ENCODE measurements around the gene L3MBTL3. TPM values are rescaled to one million over a fixed set of nuclear protein-coding genes. Genes with fewer than 3 reads are reported as not detected.
A peak's percentile ranks its signal among the peaks of the same experiment; 100 is the strongest.

Gene L3MBTL3
- 14.8 and 21.1 TPM in 2 replicates for total RNA-seq

DNA sequence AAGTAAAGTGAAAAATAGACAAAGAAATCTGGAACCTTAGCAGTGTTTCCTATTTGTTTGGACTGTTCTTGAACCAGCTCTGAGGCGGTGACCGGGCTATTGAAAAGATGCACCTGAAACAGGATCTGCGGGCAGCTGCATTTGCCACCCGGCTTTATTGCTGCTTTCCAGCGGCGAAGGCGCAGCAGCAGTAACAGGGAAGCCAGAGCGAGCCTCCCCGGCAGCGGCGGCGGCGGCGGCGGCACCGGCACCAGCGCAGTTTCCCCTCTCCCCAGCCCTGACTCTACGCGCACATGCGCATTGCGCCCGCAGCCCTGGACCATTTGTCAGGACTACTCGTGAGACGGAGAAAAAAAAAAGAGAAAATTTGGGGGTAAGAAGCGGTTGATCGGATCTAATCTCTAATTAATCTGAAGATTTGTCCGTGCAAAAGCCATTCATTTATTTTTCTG is at the start of gene L3MBTL3:
Gene L3MBTL3, plus strand, starts transcription at position 290 of the 452 bp plus-strand sequence. CDS start 24,119 bp downstream, outside the sequence.
- peak; percentile 54 for DNase-seq (ENCODE audit: extremely low read depth, low read depth, low spot score)

DNA sequence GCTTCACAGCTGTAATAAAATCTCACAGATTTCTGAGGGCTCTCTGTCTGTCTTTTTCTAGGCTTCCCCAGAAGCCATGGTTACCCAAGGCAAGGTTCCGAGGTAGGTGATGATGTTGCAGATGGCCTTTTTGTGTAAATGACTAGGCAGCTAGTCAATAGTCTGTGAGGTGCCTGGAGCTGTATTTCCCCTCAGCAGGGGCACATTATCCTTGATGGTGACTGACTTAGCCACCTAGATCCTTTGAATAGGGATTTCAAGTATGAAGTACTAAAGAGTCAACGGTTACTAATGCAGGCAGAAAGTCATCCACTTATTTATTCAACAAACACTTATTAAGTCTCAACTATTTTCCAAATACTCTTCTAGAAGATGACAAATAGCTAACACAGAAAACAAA is 49.3 kb upstream of the L3MBTL3 start:
- no peak for DNase-seq (ENCODE audit: extremely low read depth, low read depth, low spot score)

DNA sequence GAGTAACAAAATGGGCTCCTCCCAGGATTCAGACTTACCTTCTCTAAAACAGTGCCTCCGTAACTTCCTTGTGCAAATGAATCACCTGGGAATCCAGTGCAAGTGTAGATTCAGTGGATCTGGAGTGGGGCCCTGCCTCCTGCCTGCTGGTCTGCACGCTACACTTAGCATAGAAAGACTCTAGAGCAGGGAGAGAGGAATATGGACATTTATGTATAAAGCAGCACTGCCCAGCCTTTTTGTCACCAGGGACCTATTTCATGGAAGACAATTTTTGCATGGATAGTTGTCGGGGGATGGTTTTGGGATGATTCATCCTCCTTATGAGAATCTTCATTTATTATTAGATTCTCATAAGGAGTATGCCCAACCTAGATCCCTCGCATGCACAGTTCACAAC is 42.3 kb upstream of the L3MBTL3 start:
- DNase-seq (ENCODE audit: extremely low read depth, low read depth, low spot score), result no peak

DNA sequence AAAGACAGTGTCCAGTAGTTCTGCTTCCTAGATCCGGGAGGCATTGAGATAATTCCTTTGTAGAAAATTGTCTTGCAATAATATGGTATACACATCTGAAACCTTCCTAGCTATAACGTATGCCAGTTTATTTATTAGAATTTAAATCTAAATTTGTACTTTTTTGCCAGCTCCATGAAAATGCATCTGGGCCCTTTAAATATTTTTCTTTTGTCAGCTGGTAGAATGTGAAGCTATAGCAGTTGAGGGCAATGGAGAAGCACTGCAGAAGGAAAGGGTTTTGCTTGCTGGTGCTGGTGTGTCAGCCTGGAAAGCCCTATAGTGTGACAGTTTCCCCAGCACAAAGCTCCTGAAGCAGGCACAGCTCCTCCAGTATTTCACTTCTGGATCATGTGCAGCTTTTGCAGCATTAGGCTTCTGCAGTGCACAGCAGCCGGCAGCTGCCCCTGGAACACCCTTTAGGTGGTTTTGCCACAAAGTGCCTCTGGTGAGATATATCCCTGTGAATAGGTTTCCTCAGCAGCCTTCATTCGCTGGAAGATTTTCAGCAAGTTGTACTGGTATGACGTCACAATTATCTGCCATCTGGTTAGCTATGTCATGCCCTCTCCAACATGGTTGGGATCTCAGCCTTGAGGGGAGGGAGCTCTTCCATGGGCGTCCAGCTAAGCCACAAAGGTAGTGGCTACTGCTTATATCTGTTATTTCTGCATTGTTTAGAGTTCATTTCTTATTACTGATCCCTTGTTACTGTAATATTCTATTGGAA is 40.0 kb upstream of the L3MBTL3 start:
- no peak for DNase-seq (ENCODE audit: extremely low read depth, low read depth, low spot score)

- DNase-seq (ENCODE audit: extremely low read depth, low read depth, low spot score), result no peak
These were observed 37.6 kb upstream of the L3MBTL3 start for GRCh38 chr6:129980821-129981220.

DNA sequence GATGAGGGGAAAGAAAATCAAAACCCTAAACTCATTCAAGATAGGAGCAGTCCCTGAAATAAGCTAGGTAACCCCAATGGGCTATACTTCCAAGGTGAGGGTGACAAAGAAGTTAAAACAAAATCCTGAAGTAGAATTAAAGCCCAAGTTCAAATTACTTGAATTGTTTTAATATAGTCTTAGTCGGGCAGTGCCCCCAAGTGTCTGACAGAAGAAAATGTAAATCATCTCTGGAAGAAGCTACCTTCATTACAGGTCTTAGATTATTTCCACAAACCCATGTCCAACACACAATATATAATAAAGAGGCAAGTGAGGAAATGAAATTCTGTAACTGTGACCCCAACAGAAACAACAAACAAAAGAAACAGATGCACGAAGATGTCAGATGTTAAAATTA is 36.8 kb upstream of the L3MBTL3 start:
- no peak for DNase-seq (ENCODE audit: extremely low read depth, low read depth, low spot score)

- DNase-seq (ENCODE audit: extremely low read depth, low read depth, low spot score), result no peak
These were observed 29.0 kb upstream of the L3MBTL3 start for GRCh38 chr6:129989396-129989795.

DNA sequence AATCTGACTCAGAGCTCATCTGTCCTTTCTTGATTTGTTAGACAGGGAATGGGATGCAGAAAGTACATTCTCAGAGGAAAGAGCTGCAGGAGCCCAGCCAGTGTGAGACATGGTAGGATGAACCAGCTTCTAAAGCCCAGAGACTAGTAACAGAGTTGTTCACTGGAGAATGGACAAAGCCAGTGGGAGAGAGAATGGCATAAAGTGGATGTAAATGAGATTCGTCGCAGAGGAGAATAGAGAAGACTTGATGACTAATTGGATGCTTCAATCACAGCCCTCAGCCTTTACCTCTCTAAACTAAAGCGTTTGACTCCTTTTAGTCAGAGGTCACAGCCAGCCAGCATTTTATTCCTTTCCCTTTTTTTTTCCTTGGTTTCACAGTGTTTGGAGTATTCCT is 25.5 kb upstream of the L3MBTL3 start:
- DNase-seq (ENCODE audit: extremely low read depth, low read depth, low spot score), result no peak

DNA sequence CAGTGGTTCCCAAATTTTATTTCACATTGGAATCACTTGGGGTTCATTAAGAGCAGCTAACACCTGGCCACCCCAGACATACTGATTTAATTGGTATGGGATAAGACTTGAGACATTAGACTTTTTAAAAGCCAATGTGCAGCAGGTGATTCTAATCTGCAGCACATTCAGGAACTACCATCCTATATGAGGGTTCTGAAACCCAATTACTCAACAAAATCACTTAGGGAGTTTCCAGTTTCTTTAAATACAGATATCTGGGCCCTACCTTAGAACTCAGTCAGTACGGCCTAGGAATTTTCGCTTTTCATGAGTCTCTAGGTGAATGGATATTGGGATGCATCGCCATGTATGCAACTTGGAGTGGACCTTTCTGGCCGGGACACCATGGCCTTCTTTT is 24.0 kb upstream of the L3MBTL3 start:
- no peak for DNase-seq (ENCODE audit: extremely low read depth, low read depth, low spot score)

DNA sequence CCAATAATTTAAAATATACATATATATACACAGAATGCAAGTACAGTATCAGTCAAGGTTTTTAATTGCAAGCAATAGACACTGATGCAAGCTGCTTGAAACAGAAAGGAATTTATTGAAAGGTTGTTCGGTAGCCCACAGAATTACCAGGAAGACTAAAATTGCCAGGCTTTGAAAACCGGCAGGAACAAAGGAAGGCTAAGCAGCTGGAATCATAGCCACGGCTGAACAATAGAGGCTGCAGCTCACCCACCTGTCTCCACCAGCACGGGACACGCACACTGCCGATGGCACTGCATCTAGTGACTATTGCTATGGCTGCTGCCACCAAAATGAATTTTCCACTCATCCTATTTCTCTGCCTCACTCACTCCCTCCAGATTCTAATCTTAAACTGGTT is 22.0 kb upstream of the L3MBTL3 start:
- no peak for DNase-seq (ENCODE audit: extremely low read depth, low read depth, low spot score)

DNA sequence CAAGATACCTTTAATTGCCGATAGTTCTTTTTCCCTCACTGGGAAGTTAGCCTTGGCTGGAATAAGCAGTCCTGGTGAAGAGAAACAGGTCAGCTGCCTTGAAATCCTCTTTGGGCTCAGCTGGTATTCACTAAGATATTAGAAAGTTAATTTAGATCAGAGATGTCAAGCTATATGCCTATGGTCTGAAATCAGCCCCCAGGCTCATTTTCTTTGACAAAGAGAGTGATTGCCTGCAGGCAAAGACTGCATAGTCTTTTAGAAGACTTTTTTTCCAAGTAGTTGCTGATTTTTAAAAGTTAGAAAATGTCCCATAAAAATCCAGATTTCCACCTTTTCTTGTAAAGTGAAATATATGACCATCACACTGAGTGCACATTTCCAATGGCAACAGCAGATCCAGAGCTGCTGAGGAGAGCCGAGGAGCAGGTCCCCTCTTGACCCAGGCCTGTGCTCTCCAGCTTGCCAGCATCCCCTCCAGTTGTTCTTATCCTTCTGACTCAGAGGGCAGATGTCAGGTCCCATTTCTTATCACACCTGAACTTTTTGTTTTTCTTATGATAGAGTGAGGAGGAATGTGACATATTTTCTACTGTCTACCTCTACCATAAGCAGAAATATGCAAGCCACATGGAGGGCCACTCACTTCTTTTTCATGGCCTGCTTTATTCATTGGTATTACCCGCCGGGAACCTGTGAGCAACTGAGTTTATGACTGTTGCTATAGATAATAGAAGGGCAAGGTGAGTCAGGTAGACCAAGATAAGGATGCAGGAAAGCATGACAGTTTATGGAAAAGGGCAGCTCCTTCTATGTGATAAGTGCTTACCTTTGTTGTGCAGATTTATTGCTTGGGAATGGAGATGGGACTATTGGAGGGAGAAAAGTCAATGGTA is 17.6 kb upstream of the L3MBTL3 start:
- no peak for DNase-seq (ENCODE audit: extremely low read depth, low read depth, low spot score)

GRCh38 chr6:130008236-130008873 is 10.0 kb upstream of the L3MBTL3 start:
- peak; percentile 89 for DNase-seq (ENCODE audit: extremely low read depth, low read depth, low spot score)

GRCh38 chr6:130009146-130009545 is 9.2 kb upstream of the L3MBTL3 start:
- DNase-seq (ENCODE audit: extremely low read depth, low read depth, low spot score), result no peak

DNA sequence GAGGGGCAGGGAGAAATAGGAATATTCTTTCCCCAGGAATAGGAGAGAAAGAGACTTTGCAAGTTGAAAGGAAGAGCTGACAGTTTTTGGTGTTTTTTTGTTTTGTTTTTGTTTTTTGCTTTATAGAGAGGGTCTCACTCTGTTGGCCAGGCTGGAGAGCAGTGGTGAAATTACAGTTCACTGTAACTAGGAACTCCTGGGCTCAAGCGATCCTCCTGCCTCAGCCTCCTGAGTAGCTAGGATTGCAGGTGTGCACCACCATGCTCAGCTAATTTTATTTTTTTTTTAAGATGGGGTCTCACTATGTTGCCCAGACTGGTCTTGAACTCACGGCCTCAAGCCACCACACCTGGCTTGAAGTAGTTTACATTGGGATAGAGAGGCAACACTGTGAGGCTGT is 8.0 kb upstream of the L3MBTL3 start:
- no peak for DNase-seq (ENCODE audit: extremely low read depth, low read depth, low spot score)

DNA sequence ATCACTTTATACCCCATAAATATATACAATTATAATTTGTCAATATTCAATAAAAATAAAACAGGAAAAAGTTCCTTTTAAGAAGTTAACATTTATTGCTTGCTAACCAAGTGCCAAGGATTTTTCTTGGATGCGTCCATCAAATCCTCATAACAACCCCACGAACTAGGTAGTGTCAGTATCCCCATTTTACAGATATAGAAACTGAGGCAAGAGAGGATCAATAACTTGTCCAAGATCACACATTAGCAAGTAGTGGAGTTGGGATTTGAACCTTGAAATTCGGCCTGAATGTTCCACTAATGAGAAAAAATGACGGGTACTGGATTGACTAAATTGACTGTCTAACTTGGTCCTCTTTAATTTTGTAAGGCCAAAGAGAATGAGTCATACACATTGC is 5.7 kb upstream of the L3MBTL3 start:
- DNase-seq (ENCODE audit: extremely low read depth, low read depth, low spot score), result no peak

DNA sequence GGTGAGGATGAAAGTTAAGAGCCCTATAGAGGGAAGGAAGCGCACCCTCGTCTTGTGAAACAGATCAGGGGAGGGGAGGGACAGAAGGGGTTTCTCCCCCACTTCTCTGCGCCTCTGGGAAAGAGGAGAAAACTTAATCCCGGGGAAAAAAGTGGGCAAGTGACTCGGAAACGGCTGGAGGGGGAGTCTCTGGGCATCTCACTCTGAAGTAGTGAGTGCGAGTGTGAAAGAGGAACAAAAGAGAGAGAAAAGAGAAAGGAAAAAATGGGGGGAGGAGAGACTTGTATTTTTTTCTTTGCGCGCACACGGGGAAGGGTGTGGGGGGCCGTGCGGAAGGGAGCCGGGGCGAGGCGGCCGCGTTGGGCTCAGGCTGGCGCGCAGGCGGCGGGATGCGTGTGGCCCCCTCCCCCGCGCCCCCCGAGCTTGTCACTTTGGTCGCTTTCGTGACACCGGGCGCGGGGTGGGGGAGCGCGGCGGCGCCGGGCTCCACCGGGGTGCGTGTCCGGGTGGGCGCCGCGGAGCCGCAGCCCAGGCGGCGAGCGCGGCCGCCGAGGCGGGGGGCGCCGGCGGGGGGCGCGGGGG is 454 bp downstream of the L3MBTL3 start:
- DNase-seq (ENCODE audit: extremely low read depth, low read depth, low spot score), result no peak

DNA sequence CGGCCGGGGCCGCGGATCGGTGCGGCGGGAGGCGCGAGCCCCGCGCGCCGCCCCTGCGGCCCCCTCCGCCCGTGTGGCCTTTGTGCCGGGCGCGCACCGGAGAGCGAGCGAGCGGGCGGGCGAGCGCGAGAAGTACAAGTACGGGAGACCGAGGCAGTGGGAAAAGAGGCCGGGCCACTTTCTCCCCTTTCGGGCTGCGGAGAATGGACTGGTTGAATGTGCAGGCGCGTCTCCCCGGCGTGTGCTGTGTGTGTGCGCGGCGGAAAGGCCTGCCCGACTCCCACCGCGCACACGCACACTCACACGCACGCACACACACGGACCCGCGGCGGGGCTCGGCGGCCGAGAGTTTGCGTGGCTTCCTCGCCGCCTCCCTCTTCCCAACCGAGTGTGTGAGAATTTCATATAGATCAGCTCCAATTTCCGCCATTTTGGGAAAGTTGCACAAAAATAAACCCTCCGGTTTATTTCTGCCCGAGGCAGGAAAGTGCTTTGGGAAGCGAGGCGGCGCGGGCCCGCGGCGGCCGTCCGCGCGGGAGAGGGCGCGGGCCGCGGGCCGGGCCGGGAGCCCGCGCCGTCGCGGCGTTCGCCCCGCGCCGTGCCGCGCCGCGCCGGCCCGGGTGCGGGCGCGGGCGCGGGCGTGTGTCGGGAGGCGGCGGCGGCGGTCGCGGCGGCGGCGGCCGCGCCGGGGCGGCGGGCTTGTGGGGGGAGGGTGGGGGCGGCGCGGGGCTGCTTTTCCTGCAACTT is 1.1 kb downstream of the L3MBTL3 start:
- no peak for DNase-seq (ENCODE audit: extremely low read depth, low read depth, low spot score)

DNA sequence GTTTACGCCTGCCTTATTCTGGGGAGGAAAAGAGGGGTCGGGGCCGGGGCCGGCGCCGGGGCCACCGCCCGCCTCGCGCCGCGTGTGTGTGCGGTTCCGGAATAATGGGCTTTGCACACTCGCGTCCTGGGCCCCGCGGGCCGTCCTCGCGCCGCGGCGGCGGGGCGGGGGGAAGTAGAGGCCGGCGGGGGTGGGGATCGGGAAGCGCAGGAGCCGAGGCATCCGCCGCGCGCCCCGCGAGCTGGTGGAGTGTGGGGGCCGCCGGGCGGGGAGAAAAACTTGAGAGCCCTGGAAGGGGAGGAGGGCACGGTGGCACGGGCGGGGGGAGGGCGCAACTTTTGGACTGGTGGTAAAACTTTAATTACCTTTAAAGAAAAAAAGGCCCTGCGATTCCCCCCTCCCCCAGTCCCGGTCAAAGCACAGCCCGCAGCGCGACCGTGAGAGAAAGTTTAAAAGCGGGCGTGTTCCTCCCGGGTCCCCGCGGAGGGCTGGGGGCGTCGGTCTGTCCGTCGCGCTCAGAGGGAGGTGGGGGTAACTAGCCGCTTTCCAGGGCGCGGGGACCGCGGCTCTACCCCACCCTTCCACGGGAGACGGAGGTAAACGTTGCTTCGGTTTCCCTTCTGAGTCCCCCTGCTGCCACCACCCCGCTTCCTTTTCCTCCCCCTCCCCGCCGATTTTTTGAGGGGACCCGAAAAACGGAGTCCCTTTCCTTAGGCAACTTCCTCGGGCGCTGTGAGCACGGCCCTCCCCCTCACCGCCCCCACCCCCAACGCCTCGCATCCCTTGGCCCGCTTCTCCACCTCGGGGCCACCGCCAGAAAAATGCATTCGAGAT is 1.9 kb downstream of the L3MBTL3 start:
- DNase-seq (ENCODE audit: extremely low read depth, low read depth, low spot score), result no peak

DNA sequence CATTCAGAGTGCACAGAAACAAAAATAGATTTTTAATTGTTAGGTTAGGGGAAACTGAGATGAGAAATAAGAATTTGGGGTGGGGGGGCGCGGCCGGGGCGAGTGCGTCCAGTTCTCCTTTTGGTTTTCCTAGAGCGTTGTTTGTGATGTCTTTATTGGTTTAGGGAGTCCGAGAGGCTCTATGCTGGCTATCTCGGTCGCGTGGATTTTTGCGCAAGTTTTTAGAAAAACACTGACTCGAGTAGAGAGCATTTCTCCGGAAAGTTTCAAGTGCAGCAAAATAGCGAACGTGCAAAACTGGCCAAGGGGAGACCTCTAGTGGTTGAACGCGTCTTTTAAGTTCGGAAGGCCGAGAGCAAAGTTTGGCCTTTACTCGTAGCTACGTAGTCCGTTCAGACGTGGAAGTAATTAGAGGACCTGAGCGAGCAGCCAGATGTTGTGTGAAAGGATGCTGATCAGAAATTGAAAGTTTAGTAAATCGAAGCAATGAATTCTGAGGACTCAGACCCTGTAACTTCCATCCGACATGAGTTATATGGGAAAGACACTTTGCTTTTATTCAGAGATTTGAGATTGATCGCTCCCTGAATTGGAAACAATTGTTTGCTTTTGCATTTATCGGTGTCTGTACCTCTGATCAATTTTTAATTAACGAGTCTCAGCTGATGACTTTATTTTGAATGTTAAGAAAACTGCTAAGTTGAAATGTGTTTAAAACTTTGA is 2.7 kb downstream of the L3MBTL3 start:
- DNase-seq (ENCODE audit: extremely low read depth, low read depth, low spot score), result peak; percentile 85
